NCI-H82 treated with DMSO at 0.1 percent for 48 hours (cell line): ENCODE measurements around the gene TRPM5.

Source experiments
- DNase-seq: peaks from one replicate; lab custom pipeline; 2025; ENCODE audit not compliant: unreplicated experiment; lab: John Stamatoyannopoulos, UW

Gene TRPM5

DNA sequence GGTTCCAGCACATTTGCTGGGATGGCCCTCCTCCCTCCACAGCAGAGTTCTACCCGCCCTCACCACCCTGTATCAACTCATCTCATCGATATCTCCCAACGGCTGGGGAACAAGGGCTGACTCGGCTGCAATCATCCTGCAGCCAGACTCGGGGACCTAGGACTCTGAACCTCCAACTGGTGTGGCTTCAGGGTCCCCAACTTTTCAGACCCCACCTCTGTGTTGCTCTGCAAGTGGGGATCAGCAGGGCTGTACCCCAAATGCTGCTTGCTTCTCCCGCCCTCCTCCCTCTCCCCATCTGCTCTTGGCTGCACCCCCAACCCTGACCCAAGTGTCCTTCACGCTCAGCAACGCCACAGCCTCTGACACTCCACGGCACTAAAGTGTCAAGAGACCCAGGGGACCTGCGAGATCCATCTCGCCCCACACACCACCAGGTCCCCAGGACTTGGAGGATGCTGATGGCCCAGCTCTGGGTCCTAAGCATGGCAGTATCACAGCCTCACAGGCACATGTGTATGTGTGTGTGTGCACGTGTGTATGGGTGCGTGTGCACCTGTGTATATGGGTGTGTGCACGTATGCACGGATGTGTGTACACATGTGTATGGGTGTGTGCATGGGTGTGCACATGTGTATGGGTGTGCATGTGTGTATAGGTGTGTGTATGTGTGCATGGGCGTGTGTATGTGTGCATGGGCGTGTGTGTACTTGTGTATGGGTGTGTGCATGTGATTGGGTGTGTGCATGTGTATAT lies 26.9 kb upstream of the TRPM5 start:
- no peak for DNase-seq

DNA sequence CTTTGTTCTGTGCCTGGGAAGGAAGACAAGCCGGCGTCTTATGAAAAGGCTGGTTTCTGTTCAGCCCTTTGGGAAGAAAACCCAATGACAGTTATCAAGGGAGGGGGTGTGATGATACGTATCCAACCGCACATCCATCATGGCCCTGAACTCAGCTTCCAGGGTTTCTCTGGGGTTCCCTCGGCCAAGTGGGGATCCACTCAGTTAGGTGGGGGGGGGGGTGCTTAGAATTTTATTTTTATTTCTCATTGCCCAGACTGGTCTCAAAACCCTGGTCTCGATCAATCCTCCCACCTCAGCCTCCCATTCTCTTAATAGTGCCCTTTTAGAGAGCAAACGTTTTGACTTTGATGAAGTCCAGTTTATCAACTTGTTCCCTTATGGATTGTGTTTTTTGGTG lies 26.2 kb upstream of the TRPM5 start:
- no peak for DNase-seq

DNA sequence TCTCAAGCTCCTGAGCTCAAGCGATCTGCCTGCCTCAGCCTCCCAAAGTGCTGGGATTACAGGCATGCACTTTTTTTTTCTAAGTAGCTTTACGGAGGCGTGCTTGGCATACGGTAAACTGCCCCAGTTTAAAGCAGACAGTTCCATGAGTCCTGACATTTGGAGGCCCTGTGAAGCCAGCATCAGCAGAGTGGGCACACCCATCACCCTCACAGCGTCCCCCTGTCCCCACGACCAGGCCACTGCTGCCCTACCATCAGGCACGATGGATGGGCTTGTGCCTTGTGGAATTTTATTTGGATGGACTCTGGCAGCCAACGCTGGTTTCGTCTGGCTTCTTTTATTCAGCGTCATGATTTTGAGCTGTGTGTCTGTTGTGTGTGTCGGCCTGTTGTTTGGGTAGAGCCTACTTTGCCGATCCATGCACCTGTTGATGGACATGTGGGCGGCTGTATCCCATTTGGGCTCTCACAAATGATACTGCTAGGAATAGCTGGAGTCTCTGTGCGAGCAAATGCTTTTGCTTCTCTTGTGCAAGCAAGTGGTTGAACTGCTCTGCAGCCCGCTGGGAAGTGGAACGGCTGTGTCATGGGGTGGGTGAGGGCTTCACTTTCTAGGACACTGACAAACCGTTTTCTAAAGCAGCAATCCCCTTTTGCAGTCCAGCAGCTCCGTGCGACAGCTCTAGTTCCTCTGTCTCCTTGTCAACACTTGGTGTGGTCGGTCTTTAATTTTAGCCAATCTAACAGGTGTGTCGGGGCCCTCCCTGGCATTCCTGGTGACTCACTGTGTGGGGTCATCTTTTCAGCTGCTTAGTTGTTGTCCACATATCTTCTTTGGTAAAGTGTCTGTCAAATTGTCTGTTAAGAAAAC lies 24.3 kb upstream of the TRPM5 start:
- no peak for DNase-seq

DNA sequence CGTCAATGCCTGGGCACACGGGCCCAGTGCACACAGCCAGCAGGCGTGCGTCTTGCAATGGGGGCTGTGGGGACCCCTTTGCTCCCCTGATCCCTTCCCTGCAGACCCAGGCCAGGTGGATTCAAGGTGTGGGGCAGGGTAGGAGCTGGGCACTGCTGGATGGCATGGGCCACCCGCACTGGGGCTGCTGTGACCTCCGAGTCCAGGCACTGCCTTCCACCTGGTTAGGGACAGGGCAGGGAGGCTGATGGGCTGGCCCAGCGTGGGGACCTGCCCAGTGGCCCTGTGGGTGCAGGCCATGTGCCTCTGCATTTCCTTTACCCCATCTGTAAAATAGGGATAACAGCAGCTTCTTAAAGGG lies 23.4 kb upstream of the TRPM5 start:
- no peak for DNase-seq

DNA sequence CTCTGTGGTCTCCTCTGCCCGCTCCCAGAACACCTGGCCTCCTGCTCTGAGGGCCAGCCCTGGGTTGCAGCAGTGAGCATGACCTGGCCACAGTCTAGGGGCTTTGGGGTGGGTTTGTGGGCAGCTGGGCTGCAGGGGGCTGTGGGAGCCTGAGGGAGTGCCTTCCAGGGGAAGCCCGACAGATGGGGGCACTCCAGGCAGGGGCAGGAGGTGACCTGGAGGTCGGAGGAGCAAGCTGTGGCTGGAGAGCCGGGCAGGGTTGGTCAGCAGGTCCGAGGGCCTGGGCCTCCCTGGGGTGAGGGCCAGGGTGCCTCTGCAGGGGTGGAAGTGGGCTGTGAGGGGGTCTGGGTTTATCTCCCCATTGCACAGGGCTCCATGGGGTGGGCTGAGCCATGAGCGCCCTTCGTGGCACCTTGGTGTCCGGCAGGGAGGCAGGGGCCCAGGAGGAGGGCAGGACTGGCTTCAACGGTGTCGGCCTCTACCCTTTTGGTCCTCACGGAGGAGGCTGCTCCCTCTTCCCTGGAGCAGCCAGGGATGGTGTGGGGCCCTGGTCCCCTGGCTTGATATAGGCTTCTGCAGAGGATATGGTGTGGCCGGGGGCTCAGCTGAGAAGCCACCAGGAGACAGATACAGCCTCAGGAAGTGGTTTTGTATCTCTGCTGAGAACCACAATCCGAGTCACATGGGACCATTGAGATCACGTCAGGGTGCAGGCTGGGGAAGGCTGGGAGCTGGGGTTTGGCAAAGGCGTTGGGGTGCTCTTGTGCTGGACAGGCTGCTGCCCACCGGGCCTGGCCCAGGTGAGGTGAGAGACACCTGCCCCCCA lies 22.8 kb upstream of the TRPM5 start:
- no peak for DNase-seq

DNA sequence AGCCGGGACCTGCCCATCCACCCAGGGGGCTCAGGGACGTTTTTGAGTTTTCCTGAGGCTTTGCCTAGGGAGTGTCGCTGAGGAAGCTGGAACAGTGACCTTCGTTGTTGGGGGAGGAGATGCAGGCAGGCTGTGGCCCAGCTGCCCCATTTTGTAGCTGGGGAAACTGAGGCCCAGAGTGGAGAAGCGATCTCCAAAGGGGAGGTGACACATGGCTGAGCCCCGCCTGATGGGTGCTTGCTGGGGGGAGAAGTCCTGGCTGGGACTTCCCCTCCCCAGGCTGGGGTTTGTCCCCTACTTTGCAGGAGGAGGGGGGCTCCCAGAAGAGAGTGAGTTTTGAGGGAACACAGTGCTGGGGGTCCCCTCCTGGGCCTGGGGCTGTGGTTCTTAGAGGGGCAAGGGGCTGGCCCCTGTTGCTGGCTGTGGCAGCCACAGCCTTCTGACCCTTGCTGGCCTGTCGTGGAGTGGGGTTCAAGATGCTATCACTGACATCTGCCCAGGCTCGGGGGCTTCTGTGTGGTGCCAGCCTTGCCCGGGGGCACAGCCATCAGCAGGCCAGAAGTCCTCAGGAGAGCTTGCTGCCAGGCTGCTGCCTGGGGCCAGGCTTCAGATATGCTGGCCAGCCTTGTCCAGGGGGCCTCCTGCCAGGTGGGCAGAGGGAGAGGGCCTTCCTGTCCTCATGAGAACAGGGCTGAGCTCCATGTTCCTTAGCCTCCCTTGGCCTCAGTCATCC lies 21.9 kb upstream of the TRPM5 start:
- DNase-seq, result no peak

DNA sequence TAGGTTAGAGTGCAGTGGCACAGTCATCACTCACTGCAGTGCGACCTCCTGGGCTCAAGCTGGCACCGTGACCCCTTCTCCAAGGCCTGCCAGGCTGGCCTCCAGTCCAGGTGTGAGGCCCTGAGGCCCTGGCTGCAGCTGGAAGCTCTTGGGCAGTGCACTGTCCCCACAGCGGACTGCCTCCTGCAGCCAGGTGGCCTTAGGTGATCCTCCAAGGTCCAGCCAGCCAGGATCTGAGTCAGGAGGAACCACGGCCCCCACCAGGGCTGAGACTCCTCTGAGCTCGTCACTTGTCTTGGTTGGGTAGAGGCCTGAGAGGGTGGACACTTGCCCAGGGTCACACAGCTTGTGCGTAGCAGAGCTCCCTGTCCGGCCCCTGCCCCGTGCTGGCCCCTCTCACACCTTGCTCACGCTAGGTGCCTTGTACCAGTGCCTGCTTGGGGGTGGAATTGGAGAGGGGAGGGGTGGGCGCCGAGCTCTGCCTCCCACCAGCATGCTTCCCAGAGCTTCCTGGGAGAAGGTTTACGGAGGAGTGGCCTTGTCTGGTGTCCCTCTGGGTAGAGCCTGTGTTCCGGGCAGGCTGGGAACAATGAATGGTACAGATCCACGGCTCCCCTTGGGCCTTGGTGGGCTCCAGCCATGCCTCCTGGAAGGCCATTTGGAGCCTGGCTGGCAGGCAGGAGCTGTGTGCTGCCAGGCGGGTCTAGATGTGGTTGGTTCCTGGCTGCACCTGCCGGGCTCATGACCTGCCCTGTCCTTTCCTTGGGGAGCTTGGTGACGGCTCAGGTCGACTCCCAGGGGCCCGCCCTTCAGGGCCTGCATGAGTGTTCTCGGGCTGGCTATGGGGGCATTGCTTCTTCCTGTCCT lies 21.1 kb upstream of the TRPM5 start:
- DNase-seq, result no peak

DNA sequence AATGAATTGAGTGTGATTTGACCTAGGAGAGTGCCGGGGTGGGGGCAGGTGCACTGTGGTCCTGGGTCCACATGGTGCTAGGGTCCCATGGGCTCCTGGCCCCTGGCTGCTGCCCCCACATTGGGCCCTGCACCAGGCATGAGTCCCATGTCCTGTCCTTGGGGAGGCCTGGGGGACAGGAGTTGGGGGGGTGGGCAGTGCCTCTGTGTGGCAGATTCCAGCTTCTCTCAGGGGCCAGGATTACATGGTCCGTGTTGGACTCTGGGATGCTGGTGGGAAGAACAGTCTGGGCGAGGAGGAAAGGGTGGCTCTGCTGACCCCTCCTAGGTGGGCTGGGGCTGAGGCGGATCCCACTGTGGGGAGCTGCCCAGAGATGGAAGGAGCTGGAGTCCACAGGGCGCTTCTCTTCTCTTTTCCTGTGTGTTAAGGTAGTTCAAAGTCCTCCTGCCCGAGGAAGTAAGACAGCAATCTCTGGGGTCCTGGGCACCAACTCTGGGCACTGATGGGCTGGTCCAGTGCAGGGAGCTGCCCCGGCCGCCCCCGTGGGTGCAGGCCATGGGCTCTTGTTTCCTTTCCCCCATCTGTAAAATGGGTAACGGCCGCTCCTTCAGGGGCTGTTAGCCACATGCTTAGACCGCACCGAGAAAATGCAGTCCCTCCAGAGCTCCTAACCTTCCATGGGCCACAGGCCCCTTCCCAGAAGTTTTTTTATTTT lies 20.3 kb upstream of the TRPM5 start:
- no peak for DNase-seq

DNA sequence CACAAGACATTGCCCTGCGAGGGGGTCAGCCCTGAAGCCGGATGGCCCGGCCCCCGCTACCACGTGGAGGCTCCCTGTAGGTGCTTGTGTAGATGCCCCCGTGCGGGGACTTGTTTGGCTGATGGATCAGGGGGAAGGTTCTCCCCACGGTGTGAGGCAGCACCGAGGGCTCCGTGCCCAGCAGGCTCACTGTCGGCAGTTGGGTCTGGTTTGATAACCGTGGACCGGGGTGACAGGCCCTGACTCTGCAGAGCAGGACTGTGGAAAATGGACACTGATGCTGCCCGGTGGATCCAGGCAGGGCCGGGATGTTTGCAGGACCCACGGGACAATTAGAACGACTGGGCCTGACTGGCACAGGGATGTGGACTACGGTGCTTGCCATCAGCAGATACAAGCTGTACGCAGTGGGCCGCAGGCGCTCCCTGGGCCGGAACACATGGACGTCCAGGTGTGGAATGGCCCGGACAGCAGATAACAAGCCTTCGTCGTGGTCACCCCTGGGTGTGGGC lies 19.5 kb upstream of the TRPM5 start:
- no peak for DNase-seq

DNA sequence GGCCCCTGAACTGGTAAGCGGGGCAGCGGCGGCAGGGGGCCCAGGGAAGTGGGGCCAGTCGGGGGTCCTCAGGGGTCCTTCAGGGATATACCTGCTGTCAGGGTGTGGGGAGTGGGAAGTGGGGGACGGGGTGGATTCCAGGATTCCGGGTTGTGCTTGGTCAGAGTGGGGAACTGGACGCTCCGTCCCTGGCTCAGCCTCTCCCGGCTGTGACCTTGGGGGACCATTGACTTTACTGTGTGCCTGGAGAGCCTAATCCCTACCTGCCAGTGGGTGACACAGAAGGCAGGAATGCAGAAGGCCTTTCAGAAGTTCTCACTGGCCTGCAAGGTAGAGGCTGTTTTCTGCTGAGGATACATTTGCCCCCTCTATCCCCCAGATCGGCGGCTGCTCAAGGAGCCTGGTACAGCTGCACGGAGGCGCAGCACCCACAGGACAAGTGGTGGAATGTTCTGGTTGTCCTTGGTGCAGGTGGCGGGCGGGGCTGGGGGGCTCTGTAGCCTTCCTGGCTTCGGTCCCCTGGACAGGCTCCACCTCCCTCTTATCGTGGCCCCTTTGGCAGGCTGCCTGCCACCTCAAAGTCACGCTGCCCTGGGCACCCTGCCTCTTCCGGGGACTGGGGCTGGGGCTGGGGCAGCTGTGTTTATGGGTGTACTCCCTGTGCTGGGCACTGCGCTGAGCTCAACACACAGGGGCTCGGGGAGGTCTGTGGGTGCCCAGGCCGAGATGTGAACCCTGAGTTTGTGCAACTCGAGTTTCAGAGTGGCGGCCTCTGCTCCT lies 18.9 kb upstream of the TRPM5 start:
- DNase-seq, result no peak

DNA sequence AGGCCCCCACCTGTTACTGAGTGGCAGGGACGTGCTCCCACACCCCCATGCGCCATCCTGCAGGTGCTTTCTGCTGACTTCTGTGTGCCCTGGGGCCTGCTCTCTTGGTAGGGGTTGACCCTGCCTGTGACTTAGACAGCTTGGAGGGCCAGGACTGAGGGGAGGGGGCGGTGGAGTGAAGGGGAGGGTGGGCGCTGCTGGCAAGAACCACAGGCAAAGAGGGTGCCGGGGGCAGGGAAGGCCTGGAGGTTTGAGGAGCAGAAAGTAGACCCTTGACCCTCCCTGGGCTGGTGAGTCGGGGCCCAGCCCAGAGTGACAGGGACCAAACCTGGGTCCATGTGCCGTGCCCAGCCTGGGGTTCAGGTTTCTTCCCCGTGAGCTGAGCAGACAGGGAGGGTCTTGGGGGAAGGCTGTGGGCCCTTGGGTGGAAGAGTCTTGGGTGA lies 18.2 kb upstream of the TRPM5 start:
- DNase-seq, result no peak

DNA sequence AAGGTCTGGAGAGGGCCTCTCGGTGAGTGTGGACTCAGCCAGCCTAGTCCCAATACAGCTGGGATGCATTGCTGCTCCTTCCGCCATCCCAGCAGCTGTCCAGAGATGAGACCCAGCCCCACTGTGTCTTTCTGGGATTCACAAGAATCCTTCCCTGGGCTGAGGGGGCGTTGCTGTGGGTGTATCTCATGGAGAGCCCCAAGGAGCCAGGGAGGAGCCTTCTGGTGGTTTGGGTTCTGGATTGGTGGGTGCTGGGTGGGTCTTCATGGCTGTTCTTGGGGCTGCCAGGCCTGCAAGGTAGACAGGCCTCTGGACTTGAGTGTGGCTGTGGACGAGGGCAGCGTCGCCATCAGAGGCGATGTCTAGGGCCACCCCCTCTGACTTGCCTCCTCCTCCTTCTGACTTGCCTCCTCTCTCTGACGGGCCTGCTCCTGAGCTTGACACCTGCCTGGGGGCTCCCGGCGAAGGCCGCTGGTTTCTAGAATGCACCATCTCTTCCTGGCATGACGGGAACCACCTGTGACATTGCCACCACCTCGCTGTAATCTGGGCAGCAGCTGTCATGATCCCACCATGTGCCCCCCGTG lies 17.7 kb upstream of the TRPM5 start:
- no peak for DNase-seq

DNA sequence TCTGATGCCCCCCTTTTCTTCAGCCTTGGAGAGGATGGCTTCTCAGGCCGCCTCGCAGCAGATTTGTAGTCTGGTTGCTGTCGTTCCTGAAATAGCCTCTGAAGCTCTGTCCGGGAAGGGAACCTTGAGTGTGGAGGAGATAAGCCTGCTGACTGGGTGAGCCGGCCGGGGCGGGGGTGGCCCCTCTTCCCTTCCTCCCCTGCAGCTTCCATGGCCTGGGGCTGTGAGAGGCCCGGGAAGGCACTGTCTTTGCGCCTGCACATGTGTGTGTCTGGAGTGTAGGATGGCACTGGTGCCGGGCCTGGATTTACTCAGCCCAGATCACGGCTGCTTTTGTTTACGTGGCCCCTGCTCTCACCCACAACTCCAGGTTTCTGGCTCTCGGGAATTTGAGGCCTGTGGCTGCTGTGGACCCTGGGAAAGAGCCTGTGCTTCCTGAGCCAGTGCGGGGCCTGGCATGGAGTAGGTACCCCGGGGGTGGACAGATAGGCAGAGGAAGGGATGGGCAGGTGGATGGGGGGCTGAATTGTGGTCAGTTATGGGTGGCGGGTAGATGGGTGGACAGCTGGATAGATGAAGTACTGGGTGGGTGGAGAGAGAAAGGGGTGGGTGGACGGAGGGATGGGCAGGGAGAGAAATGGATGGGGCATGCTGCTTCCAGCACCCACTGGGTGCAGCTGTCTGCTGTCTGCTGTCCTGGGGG lies 17.1 kb upstream of the TRPM5 start:
- DNase-seq, result no peak

DNA sequence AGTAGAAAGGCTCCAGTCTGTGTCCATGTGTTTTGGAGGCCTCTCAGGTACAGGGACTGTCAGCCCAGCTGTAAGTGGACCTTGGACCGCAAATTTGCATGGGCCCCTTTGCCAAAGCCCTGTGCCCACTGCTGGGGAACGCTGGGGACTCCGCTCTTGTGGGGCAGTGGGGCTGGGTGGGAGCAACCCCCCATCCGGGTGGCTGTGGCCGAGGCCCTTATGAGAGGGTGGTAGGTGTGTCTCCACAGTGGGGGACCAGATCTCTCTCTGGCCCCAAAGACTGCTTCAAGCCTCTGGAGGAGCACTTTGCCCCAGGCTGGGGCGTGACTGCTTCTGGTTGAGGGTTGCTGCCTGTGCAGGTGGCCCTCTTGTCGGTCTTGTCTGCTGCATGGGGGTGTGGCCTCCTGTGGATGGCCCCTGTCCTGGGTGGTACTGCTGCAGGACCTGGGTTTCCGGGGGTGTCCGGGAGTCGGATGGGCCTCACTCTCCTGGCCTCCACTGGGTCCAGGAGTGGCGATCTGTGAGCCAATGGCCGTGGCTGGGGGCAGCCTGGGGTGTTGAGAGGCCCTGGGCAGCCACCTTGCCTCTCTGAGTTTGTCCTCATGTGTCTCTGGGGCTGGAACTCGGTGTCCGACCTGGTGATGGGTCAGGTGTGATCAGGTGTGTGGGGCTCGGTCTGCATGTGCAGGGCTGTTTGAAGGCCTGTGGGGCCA lies 16.4 kb upstream of the TRPM5 start:
- no peak for DNase-seq

DNA sequence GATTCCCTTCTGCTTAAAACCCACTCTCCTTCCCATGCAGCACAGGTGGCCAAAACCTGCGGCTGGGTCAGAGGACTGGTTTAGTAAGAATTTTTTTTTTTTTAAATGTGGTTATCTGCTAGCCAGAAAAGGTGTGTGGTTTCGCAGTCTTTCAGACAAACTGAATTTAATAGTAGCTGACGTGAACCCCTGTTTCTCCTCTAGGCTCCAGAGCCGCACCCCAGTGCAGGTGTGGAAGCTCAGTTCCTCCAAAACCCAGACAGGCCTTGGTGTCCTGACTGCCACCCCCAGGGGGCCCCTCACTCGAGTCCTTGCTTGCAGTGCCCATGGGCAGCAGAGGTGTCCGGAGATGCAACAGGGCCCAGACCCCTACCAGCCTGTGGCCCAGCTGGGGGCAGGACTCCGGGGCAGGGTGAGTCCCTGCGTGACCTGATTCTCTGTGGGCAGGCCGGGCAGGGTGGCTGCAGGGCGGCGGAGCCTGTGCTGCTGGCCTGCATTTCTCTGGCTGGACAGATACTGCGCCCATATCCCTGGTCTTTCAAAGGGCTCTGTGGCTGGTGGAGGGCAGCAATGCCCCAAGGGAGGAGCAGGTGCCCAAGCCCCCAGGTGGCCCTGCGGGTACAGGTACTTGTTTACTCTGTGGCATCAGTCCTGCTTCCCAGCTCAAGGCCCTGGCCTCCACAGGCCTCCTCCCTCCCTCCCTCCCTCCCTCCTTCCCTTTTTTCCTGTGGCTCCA lies 15.7 kb upstream of the TRPM5 start:
- no peak for DNase-seq
